Esophagus muscularis mucosa (tissue), 3 donors: ENCODE results near the gene NCKIPSD.

Experiments
- CTCF ChIP-seq, 3 experiments: fragments of 200-600 bp in 2 of 3; fragments of 450-650 bp in 1 of 3; sonication (generic) in 2 of 3; IDR thresholded peaks; one replicate each; pipeline ENCODE4 v1.5.1; 2017 to 2019; ENCODE audit warnings: antibody characterized with exemption in 3 of 3, mild to moderate bottlenecking in 2 of 3, moderate library complexity in 1 of 3
- POLR2A ChIP-seq: fragments of 450-650 bp; IDR thresholded peaks from one replicate; pipeline ENCODE4 v1.6.1; 2017; ENCODE audit warnings: antibody characterized with exemption, moderate library complexity, mild to moderate bottlenecking, low read depth
- POLR2AphosphoS5 ChIP-seq, 2 donors: sonication (generic); formaldehyde crosslinking; IDR thresholded peaks; one replicate each; pipeline ENCODE4 v1.6.1; 2017; ENCODE audit warnings: antibody characterized with exemption in 2 of 2

GRCh38 chr3:48684480-48685143 lies 1.1 kb downstream of the NCKIPSD start:
- TF ChIP-seq CTCF (IDR thresholded peaks at IDR 0.05) (no peak), POLR2A (no peak), POLR2AphosphoS5 (IDR thresholded peaks at IDR 0.05) (no peak)
